DOHH2 (cell line): ENCODE data around the gene PRLH.

Source experiments
- H3F3A ChIP-seq: fragments of 200-600 bp; sonication (generic), shearing (Covaris generic); 2 replicates; pipeline ENCODE4 v1.6.0; 2016; ENCODE audit warnings: antibody characterized with exemption, mild to moderate bottlenecking; ENCODE audit not compliant: control insufficient read depth, insufficient read depth
- H3K27ac ChIP-seq: fragments of 200-600 bp; sonication (generic); 2 replicates; pipeline ENCODE4 v1.5.1; 2014; ENCODE audit warnings: low read depth, mild to moderate bottlenecking, low read length, moderate library complexity
- H3K27me3 ChIP-seq: fragments of 200-600 bp; sonication (generic); 2 replicates; pipeline ENCODE4 v1.6.1; 2014; ENCODE audit warnings: mild to moderate bottlenecking, low read length, mixed read lengths; ENCODE audit not compliant: control insufficient read depth
- H3K36me3 ChIP-seq: fragments of 200-600 bp; sonication (generic); 2 replicates; pipeline ENCODE4 v1.6.1; 2014; ENCODE audit warnings: mild to moderate bottlenecking, low read length, moderate library complexity, mixed read lengths; ENCODE audit not compliant: control insufficient read depth
- H3K4me1 ChIP-seq: fragments of 200-600 bp; sonication (generic); 2 replicates; pipeline ENCODE4 v1.6.1; 2014; ENCODE audit warnings: mild to moderate bottlenecking, low read length, mixed read lengths; ENCODE audit not compliant: control insufficient read depth
- H3K4me2 ChIP-seq: fragments of 200-600 bp; sonication (generic); 2 replicates; pipeline ENCODE4 v1.6.0; 2014; ENCODE audit warnings: mild to moderate bottlenecking, low read length, moderate library complexity
- H3K4me3 ChIP-seq: fragments of 200-600 bp; sonication (generic); 2 replicates; pipeline ENCODE4 v1.5.1; 2014; ENCODE audit warnings: mild to moderate bottlenecking, low read length, mixed read lengths
- H3K79me2 ChIP-seq: fragments of 200-600 bp; sonication (generic); 2 replicates; pipeline ENCODE4 v1.6.1; 2014; ENCODE audit warnings: mild to moderate bottlenecking, low read length, mixed read lengths; ENCODE audit not compliant: control insufficient read depth
- H3K9me2 ChIP-seq: fragments of 200-600 bp; sonication (generic); replicated peaks from 2 replicates; pipeline ENCODE4 v1.6.1; 2014; ENCODE audit warnings: mild to moderate bottlenecking, low read length, mixed read lengths; ENCODE audit not compliant: control insufficient read depth
- H3K9me3 ChIP-seq: fragments of 200-600 bp; sonication (generic); 2 replicates; pipeline ENCODE4 v1.6.1; 2014; ENCODE audit warnings: antibody characterized with exemption, low read length, mixed read lengths; ENCODE audit not compliant: control insufficient read depth, insufficient read depth
- H4K20me1 ChIP-seq: fragments of 200-600 bp; sonication (generic); 2 replicates; pipeline ENCODE4 v1.6.0; 2014; ENCODE audit warnings: low read depth, mild to moderate bottlenecking, antibody characterized with exemption, low read length, moderate library complexity; ENCODE audit not compliant: control insufficient read depth, insufficient read depth
- EZH2phosphoT487 ChIP-seq: fragments of 200-600 bp; sonication (generic); IDR thresholded peaks from 2 replicates; pipeline ENCODE4 v1.6.1; 2017; ENCODE audit warnings: borderline replicate concordance, mild to moderate bottlenecking, antibody characterized with exemption, low read length, moderate library complexity, mixed read lengths
- TF ChIP-seq, protein P1 (sequence below): fragments of 200-600 bp; sonication (generic); IDR thresholded peaks from one replicate; pipeline ENCODE4 v1.5.1; 2014; ENCODE audit warnings: antibody characterized with exemption, mild to moderate bottlenecking, low read depth, low read length; ENCODE audit not compliant: poor library complexity, severe bottlenecking

Gene PRLH

DNA sequence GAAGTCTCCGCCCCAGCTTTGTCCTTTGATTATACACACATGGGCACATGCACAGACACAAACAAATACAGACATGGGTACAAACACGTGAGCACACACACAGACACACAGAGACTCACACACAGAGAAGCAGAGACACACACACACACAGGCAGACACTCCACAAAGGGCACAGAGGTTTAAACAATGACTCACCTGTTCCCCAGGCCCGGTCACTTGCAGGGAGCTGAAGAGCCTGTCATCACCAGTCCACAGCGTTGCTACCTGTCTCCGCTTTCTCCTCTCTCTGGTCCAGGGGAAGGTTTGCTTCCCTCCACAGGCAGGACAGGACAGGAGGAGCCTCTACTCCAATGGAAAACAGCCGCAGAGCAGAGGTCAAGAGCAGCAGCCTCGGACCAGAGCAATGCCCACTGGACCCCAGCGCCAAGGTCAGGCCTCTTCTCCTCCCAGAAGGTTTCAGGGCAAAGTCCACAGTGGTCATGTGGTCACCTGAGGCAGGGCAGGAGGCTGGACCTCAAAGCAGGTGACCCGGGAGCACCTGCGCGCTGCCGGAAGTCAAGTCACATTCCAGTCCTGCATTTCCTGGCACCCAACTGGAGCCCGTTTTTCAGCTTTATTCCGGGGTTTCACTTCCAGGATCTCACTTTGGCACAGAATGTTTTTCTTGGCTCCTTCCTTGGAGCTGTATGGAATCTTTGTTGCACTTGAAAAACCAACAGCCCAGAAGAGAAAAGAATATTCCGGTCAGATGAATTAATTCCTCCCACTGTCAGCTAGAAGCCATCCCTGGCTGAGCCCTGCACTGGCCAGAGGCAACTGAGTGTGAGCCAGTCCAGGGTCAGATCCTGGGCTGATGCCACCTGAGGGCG, 24.1 kb downstream of the PRLH start, which contains the start of gene RAB17:
TSS of gene RAB17 (minus strand) at position 463 of the 869 bp plus-strand sequence. CDS start 4,580 bp downstream, outside the sequence.
- no peak within 1 kb of the TSS for H3K4me3 ChIP-seq
- H3K9me3 ChIP-seq, result no peaks in the 10 kb centered on the region
- no peaks in the 10 kb centered on the region for H3K79me2 ChIP-seq
- TF ChIP-seq, protein P1, sequence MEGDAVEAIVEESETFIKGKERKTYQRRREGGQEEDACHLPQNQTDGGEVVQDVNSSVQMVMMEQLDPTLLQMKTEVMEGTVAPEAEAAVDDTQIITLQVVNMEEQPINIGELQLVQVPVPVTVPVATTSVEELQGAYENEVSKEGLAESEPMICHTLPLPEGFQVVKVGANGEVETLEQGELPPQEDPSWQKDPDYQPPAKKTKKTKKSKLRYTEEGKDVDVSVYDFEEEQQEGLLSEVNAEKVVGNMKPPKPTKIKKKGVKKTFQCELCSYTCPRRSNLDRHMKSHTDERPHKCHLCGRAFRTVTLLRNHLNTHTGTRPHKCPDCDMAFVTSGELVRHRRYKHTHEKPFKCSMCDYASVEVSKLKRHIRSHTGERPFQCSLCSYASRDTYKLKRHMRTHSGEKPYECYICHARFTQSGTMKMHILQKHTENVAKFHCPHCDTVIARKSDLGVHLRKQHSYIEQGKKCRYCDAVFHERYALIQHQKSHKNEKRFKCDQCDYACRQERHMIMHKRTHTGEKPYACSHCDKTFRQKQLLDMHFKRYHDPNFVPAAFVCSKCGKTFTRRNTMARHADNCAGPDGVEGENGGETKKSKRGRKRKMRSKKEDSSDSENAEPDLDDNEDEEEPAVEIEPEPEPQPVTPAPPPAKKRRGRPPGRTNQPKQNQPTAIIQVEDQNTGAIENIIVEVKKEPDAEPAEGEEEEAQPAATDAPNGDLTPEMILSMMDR, result no peak
- no peak for TF ChIP-seq EZH2phosphoT487
- H3K4me1 ChIP-seq, result peaks cover 6% of the 10 kb centered on the region
- peaks cover 27% of the 10 kb centered on the region for H3K27me3 ChIP-seq
- no peaks in the 10 kb centered on the region for H3K36me3 ChIP-seq
- H3K4me2 ChIP-seq, result no peak within 1 kb of the TSS
- no peaks in the 10 kb centered on the region for H4K20me1 ChIP-seq
- no peaks in the 10 kb centered on the region for H3F3A ChIP-seq
- H3K9me2 ChIP-seq, result no peaks in the 10 kb centered on the region
- no peak within 1 kb of the TSS for H3K27ac ChIP-seq

DNA sequence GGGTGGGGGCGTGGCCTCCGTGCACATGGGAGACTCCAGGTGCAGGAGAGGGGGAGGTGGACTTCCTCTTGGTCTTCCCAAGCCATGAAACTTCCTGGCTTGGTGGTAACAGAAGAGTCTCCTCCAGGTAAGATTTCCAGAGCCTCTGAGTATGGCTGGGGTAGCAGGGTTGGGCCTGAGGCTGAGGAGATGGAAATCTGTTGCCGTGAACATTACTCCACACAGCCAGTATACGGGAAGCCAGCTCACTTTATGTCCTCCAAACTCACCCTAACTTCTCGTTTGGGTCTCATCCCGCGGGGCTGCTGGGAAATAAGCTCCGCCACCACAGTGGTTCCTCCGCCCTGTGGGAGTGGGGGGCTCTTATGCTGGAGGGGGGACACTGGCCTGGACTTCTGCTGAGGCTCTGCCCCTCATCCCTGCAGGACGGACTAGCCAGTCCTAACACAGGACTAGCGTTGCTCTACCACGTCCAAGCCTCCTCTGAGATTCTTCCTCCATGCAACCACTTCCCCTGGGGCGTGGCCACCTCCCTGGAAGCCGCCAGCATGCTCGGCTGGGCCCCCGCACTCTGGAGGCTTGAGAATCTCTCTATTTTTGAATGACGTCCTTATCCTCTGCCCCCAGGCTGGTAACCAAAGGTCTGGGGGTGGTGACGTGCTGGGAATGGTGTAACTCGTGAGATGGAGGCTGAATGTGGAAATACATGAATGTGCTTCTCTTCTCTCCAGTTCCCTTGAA, 24.9 kb downstream of the PRLH start:
- Histone ChIP-seq H3K9me2 (no peaks in the 10 kb centered on the region), H3K27ac (no peak overlapping the region), H3K27me3 (peaks cover 25% of the 10 kb centered on the region), H3K9me3 (no peaks in the 10 kb centered on the region), H4K20me1 (no peaks in the 10 kb centered on the region), H3K4me1 (peaks cover 6% of the 10 kb centered on the region), H3K4me2 (no peak overlapping the region), H3K4me3 (no peak overlapping the region), H3F3A (no peaks in the 10 kb centered on the region), H3K36me3 (no peaks in the 10 kb centered on the region), H3K79me2 (no peaks in the 10 kb centered on the region)
- TF ChIP-seq, protein P1, result no peak
- TF ChIP-seq EZH2phosphoT487, result no peak

DNA sequence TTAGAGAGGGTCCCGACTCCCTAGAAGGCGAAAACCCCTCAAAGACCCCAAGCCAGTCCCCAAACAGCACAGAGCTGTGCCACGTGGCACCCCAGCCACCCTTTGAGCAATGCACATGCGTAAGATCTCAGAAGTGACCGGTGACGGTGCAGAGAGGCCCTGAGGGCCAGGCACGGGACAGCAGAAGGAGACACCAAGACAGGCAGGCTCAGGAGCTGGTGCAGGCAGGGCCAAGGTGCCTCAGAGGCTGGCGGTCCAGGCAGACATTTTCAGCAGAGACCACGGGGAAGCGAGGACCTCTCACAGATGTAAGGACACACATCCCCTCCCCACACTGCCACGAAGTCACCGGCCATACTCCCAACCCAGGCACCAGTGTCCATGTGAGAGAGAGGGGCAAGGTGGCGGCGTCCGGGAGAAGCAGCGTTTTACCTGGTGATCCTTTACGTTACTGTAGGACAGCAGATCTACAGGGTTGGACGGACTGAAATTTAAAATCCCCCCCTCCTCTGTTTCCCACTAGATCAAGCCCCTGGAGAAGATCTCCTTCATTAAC, 26.1 kb downstream of the PRLH start:
- Histone ChIP-seq H3K36me3 (no peaks in the 10 kb centered on the region), H3K27ac (no peak overlapping the region), H4K20me1 (no peaks in the 10 kb centered on the region), H3K4me2 (no peak overlapping the region), H3K4me3 (no peak overlapping the region), H3K27me3 (peaks cover 13% of the 10 kb centered on the region), H3K79me2 (no peaks in the 10 kb centered on the region), H3K9me2 (no peaks in the 10 kb centered on the region), H3K4me1 (peaks cover 6% of the 10 kb centered on the region), H3F3A (no peaks in the 10 kb centered on the region), H3K9me3 (no peaks in the 10 kb centered on the region)
- TF ChIP-seq, protein P1, result no peak
- TF ChIP-seq EZH2phosphoT487, result no peak
